CD14-positive monocyte (primary cell): ENCODE measurements around the gene TDRKH. TPM values are rescaled to one million over a fixed set of nuclear protein-coding genes. Genes with fewer than 3 reads are reported as not detected.

Experiments used
- DNase-seq, 3 donors: peaks; one replicate each; pipeline ENCODE4 v3.0.0-alpha.2; 2011 to 2022
- H2AFZ ChIP-seq: 2 replicates; pipeline ENCODE4 v1.6.0; 2012; ENCODE audit warnings: mild to moderate bottlenecking, low read depth, low read length, inconsistent platforms; ENCODE audit not compliant: insufficient read depth, poor library complexity, severe bottlenecking
- H3K27ac ChIP-seq, 2 donors: 1 replicate in 1 of 2; 2 replicates in 1 of 2; pipeline ENCODE4 v1.5.1; 2012 to 2013; ENCODE audit warnings: low read length in 2 of 2, control low read depth in 1 of 2, inconsistent platforms in 1 of 2, low read depth in 1 of 2, mild to moderate bottlenecking in 1 of 2
- H3K27me3 ChIP-seq, 2 donors: one replicate each; pipeline versions ENCODE4 v1.6.0 to v1.6.1; 2011 to 2013; ENCODE audit warnings: low read length in 2 of 2; ENCODE audit not compliant: control insufficient read depth in 2 of 2, insufficient read depth in 2 of 2
- H3K36me3 ChIP-seq, 2 donors: replicated peaks in 1 of 2; 1 replicate in 1 of 2; 2 replicates in 1 of 2; pipeline versions ENCODE4 v1.5.1 to v1.6.1; 2012 to 2013; ENCODE audit warnings: low read length in 2 of 2, control low read depth in 1 of 2, inconsistent platforms in 1 of 2, mild to moderate bottlenecking in 1 of 2; ENCODE audit not compliant: insufficient read depth in 2 of 2, control insufficient read depth in 1 of 2
- H3K4me1 ChIP-seq, 2 donors: 1 replicate in 1 of 2; 2 replicates in 1 of 2; pipeline versions ENCODE4 v1.5.1 to v1.6.1; 2012 to 2013; ENCODE audit warnings: low read length in 2 of 2, control low read depth in 1 of 2, inconsistent platforms in 1 of 2, mild to moderate bottlenecking in 1 of 2, moderate library complexity in 1 of 2; ENCODE audit not compliant: insufficient read depth in 2 of 2, control insufficient read depth in 1 of 2
- H3K4me2 ChIP-seq: replicated peaks from 2 replicates; pipeline ENCODE3; 2012; ENCODE audit warnings: low read length, moderate library complexity, mild to moderate bottlenecking; ENCODE audit not compliant: poor library complexity, severe bottlenecking; ENCODE audit errors: extremely low read depth
- H3K4me3 ChIP-seq, 3 experiments: fragments of 200-600 bp in 1 of 3; sonication (generic) in 1 of 3; replicated peaks in 1 of 3; 1 replicate in 2 of 3; 2 replicates in 1 of 3; pipeline ENCODE4 v1.5.1; 2011 to 2013; ENCODE audit warnings: low read length in 3 of 3, mild to moderate bottlenecking in 3 of 3, control low read depth in 2 of 3, low read depth in 2 of 3, inconsistent platforms in 1 of 3, moderate library complexity in 1 of 3
- H3K79me2 ChIP-seq: 2 replicates; pipeline ENCODE4 v1.6.0; 2012; ENCODE audit warnings: mild to moderate bottlenecking, control low read depth, inconsistent platforms, low read length, moderate library complexity; ENCODE audit not compliant: insufficient read depth
- H3K9ac ChIP-seq: 2 replicates; pipeline ENCODE4 v1.6.0; 2017; ENCODE audit warnings: low read length, mild to moderate bottlenecking; ENCODE audit not compliant: insufficient read depth, poor library complexity, severe bottlenecking
- H3K9me3 ChIP-seq, 2 donors: replicated peaks in 1 of 2; 1 replicate in 1 of 2; 2 replicates in 1 of 2; pipeline versions ENCODE4 v1.5.1 to v1.6.1; 2012 to 2013; ENCODE audit warnings: low read length in 2 of 2, control low read depth in 1 of 2; ENCODE audit not compliant: control insufficient read depth in 1 of 2, insufficient read depth in 1 of 2
- H4K20me1 ChIP-seq: 2 replicates; pipeline ENCODE4 v1.6.0; 2012; ENCODE audit warnings: mild to moderate bottlenecking, low read length, control low read depth, moderate library complexity; ENCODE audit not compliant: insufficient read depth
- H3K27ac Mint-ChIP-seq, 7 donors: one replicate each; pipeline ENCODE4 v1.8.0; 2020; ENCODE audit warnings: mild to moderate bottlenecking in 7 of 7, mixed read lengths in 7 of 7, moderate library complexity in 6 of 7, inconsistent platforms in 2 of 7
- H3K27me3 Mint-ChIP-seq, 3 donors: one replicate each; pipeline ENCODE4 v1.8.0; 2021 to 2022; ENCODE audit warnings: low read depth in 3 of 3, mild to moderate bottlenecking in 3 of 3, mixed read lengths in 3 of 3, moderate library complexity in 3 of 3, inconsistent platforms in 1 of 3
- H3K36me3 Mint-ChIP-seq, 2 donors: one replicate each; pipeline ENCODE4 v1.8.0; 2020; ENCODE audit warnings: mixed read lengths in 2 of 2, inconsistent platforms in 1 of 2, mild to moderate bottlenecking in 1 of 2
- H3K4me1 Mint-ChIP-seq: one replicate; pipeline ENCODE4 v1.8.0; 2020; ENCODE audit warnings: mild to moderate bottlenecking, mixed read lengths
- H3K4me3 Mint-ChIP-seq, 2 donors: one replicate each; pipeline ENCODE4 v1.8.0; 2020; ENCODE audit warnings: mild to moderate bottlenecking in 2 of 2, mixed read lengths in 2 of 2, moderate library complexity in 1 of 2
- H3K9me3 Mint-ChIP-seq, 7 donors: one replicate each; pipeline ENCODE4 v1.8.0; 2020 to 2022; ENCODE audit warnings: mixed read lengths in 7 of 7, mild to moderate bottlenecking in 6 of 7, moderate library complexity in 6 of 7, inconsistent platforms in 2 of 7
- WGBS: methylation state at CpG from one replicate; pipeline ENCODE4 v1.1.5; 2013; ENCODE audit warnings: missing lambda C conversion rate; ENCODE audit not compliant: insufficient coverage; 5-methylcytosine and 5-hydroxymethylcytosine counted together
- intact Hi-C, 2 donors: fragments of 100-400 bp; cut with micrococcal nuclease; formaldehyde crosslinking; loops; one replicate each; pipeline versions ENCODE4 v1.15.0 to v1.15.1; 2023
- polyA plus RNA-seq, 3 donors: library from polyadenylated mRNA; depleted of rRNA in 1 of 3; unstranded in 2 of 3; stranded (reverse) in 1 of 3; fragments of 300-500 nt in 2 of 3; fragments of >200 nt in 1 of 3; fragmentation: Illumina TruSeq in 2 of 3; gene quantifications; 1 replicate in 2 of 3; 2 replicates in 1 of 3; pipeline ENCODE4 v1.2.3, GENCODE V29; 2012 to 2021
- TF ChIP-seq, protein P1 (sequence below): fragments of 200-600 bp; IDR thresholded peaks from one replicate; pipeline ENCODE4 v1.8.0; 2022; ENCODE audit warnings: antibody characterized with exemption, mild to moderate bottlenecking

TDRKH gene
- polyA plus RNA-seq, 3 donors = 0.72 to 1.6 (median 1.1) TPM

- no peak overlapping the region for H3K27ac Mint-ChIP-seq
- peaks cover 8 to 10% of the 10 kb centered on the region in 2 donors for H3K4me1 ChIP-seq
- no peaks in the 10 kb centered on the region for H3K9me3 Mint-ChIP-seq
- peak overlapping the region in 1 of 2 donors; percentile 69 for H3K4me3 Mint-ChIP-seq
- intact Hi-C loops = no loop called here
- H3K4me2 ChIP-seq = peak overlapping the region; percentile 26
- no peak overlapping the region for H3K9ac ChIP-seq
- H3K36me3 ChIP-seq = no peaks in the 10 kb centered on the region
- peaks cover 13 to 18% (median 16%) of the 10 kb centered on the region in 3 donors for H3K27me3 Mint-ChIP-seq
- H3K4me3 ChIP-seq = peak overlapping the region in 1 of 3 experiments; percentile 45
- no peaks in the 10 kb centered on the region for H4K20me1 ChIP-seq
- H3K4me1 Mint-ChIP-seq = peaks cover 16% of the 10 kb centered on the region
- DNase-seq = peak; percentile 23 to 42 (median 37)
- H3K79me2 ChIP-seq = no peaks in the 10 kb centered on the region
- peak overlapping the region; percentile 59 for H2AFZ ChIP-seq
- no peaks in the 10 kb centered on the region for H3K9me3 ChIP-seq
- H3K27ac ChIP-seq = no peak overlapping the region
- no peaks in the 10 kb centered on the region for H3K36me3 Mint-ChIP-seq
- no peaks in the 10 kb centered on the region for H3K27me3 ChIP-seq
- TF ChIP-seq, protein P1, sequence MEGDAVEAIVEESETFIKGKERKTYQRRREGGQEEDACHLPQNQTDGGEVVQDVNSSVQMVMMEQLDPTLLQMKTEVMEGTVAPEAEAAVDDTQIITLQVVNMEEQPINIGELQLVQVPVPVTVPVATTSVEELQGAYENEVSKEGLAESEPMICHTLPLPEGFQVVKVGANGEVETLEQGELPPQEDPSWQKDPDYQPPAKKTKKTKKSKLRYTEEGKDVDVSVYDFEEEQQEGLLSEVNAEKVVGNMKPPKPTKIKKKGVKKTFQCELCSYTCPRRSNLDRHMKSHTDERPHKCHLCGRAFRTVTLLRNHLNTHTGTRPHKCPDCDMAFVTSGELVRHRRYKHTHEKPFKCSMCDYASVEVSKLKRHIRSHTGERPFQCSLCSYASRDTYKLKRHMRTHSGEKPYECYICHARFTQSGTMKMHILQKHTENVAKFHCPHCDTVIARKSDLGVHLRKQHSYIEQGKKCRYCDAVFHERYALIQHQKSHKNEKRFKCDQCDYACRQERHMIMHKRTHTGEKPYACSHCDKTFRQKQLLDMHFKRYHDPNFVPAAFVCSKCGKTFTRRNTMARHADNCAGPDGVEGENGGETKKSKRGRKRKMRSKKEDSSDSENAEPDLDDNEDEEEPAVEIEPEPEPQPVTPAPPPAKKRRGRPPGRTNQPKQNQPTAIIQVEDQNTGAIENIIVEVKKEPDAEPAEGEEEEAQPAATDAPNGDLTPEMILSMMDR = no peak
- 25% methylated on average over 2 of the region's 7 CpGs for WGBS
These were observed 27.0 kb upstream of the TDRKH start for GRCh38 chr1:151817353-151817730.

DNA sequence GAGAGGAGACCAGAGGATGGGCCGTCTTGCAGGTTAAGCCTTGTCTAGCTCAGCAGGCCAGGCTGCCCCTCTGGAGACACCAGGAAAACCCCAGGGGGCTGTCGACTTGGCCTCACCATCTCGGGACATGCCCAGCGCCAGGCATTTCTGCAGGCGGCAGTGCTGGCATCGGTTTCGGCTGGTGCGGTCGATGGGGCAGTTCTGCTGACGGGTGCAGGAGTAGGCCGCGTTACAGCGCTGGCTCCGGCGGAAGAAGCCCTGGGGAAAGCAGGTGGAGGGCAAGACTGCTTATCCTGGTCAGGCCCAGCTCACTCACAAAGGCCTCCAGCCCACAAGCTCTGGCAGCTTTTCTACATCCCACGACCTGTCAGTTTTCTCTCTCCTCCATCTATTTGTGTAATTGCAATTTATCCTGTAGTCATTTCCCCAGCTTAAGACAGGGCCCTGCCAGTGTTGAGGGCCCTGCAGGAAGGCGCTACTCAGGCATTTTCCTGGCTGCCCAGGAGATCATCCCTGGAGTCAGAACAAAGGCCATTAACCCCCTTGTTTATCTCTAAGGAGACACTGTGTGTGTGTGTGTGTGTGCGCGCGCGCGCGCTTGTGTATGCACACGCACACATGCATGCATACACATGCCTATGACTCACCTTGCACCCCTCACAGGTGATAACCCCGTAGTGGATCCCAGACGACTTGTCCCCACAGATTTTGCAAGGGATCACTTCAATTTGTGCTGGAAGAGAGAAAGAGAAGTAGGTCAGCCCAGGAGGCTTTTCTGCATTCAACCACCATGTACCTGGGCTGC, 26.4 kb upstream of the TDRKH start:
- Mint-ChIP-seq H3K27me3 (peaks cover 13 to 18% (median 14%) of the 10 kb centered on the region in 3 donors), H3K36me3 (no peaks in the 10 kb centered on the region), H3K9me3 (no peaks in the 10 kb centered on the region), H3K4me3 (no peak overlapping the region), H3K4me1 (peaks cover 16% of the 10 kb centered on the region), H3K27ac (no peak overlapping the region)
- no peak overlapping the region for H3K4me3 ChIP-seq
- H3K27me3 ChIP-seq = no peaks in the 10 kb centered on the region
- H3K27ac ChIP-seq = no peak overlapping the region
- H3K9me3 ChIP-seq = no peaks in the 10 kb centered on the region
- intact Hi-C loops = no loop called here
- H3K9ac ChIP-seq = no peak overlapping the region
- no peak overlapping the region for H2AFZ ChIP-seq
- no peaks in the 10 kb centered on the region for H3K36me3 ChIP-seq
- TF ChIP-seq, protein P1 = no peak
- H3K4me1 ChIP-seq = peaks cover 8 to 10% of the 10 kb centered on the region in 2 donors
- H4K20me1 ChIP-seq = no peaks in the 10 kb centered on the region
- no peaks in the 10 kb centered on the region for H3K79me2 ChIP-seq
- 98% methylated on average over 10 of the region's 26 CpGs for WGBS
- no peak overlapping the region for H3K4me2 ChIP-seq
- no peak for DNase-seq
